ENCODE data around the gene ARMC7.

DNA sequence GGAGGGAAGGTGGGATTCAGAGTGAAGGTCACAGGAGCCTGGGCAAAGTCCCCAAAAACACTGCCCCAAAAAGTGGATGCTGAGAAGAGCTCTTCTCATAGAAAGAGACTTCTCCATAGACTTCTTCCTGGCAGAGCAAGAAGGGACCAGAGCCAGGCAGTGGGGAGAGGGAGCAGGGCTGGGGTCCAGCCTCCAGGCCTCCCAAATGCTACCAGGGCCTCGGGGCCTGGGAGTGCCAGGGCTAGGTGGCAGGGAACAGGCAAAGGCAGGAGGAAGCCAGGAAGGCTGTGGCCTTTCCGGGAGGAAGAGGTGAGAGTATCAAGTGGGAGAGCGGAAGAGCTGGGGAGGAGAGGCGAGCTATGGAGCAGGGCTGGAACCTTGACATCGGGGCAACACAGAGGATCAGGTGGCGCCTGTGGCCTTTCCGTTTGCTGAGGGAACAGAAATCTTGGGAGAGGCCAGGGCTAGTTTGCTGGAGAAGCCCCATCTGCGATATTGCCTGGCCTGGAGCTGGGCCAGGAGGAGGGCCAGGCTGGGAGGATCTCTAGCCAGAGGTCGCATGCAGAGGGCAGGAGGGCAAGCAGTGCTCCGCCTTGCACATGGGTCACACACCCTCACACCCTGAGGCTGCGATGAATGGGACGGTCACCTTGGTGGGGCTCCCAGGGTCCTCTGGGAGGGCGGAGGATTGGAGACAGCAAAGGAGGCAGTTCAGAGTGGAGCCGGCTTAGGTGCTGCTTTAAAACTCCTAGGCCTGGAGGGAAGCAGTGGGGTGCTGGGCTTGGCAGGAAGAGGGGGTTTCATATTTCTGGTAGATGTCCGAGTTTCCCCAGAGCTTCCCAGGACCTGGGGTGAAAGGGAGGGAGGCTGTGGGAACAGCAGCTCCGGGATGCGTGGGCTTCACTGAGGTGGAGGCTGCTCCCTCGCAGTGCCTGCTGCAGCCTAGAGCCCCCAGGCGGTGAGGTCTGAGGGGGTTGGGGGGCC is 18.6 kb upstream of the ARMC7 start:
- no peak for TF ChIP-seq EZH2 (IDR thresholded peaks at IDR 0.05; ENCODE audit: borderline replicate concordance, insufficient read depth, low read depth, low read length, poor library complexity, severe bottlenecking)
- TF ChIP-seq, protein P1, sequence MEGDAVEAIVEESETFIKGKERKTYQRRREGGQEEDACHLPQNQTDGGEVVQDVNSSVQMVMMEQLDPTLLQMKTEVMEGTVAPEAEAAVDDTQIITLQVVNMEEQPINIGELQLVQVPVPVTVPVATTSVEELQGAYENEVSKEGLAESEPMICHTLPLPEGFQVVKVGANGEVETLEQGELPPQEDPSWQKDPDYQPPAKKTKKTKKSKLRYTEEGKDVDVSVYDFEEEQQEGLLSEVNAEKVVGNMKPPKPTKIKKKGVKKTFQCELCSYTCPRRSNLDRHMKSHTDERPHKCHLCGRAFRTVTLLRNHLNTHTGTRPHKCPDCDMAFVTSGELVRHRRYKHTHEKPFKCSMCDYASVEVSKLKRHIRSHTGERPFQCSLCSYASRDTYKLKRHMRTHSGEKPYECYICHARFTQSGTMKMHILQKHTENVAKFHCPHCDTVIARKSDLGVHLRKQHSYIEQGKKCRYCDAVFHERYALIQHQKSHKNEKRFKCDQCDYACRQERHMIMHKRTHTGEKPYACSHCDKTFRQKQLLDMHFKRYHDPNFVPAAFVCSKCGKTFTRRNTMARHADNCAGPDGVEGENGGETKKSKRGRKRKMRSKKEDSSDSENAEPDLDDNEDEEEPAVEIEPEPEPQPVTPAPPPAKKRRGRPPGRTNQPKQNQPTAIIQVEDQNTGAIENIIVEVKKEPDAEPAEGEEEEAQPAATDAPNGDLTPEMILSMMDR (IDR thresholded peaks at IDR 0.05): no peak

Measured in B cell (primary cell).